Heart left ventricle (tissue), 16 donors: Measurements from ENCODE around the gene SCN4A. TPM values are rescaled to one million over a fixed set of nuclear protein-coding genes. Genes with fewer than 3 reads are reported as not detected.
"Not testable (repeated sequence)": the region's sequence is repeated elsewhere in the genome, so short reads cannot be mapped to it uniquely, and the experiment has no call there.

Source experiments
- ATAC-seq, 4 donors: fragments of 200-7000 bp; cut with Tn5 transposase; one replicate each; pipeline ENCODE4 v1.9.1; 2020 to 2022; ENCODE audit warnings: moderate library complexity in 4 of 4, mild to moderate bottlenecking in 3 of 4, moderate number of reproducible peaks in 1 of 4
- DNase-seq, 5 donors: peaks; one replicate each; pipeline ENCODE4 v3.0.0-alpha.2; 2020
- H3K27ac ChIP-seq, 12 donors: fragments of 200-600 bp; sonication (generic) in 4 of 12; one replicate each; pipeline versions ENCODE4 v1.5.0 to v1.8.0; 2016 to 2022; ENCODE audit warnings: mild to moderate bottlenecking in 2 of 12
- H3K27me3 ChIP-seq, 9 donors: fragments of 200-600 bp; sonication (generic) in 2 of 9; one replicate each; pipeline versions ENCODE4 v1.5.1 to v1.8.0; 2016 to 2022; ENCODE audit warnings: mild to moderate bottlenecking in 3 of 9
- H3K36me3 ChIP-seq, 9 donors: fragments of 200-600 bp; sonication (generic) in 2 of 9; one replicate each; pipeline versions ENCODE4 v1.5.0 to v1.8.0; 2018 to 2022; ENCODE audit warnings: mild to moderate bottlenecking in 2 of 9
- H3K4me1 ChIP-seq, 12 donors: fragments of 200-600 bp; sonication (generic) in 4 of 12; one replicate each; pipeline versions ENCODE4 v1.5.0 to v1.8.0; 2016 to 2022; ENCODE audit warnings: mild to moderate bottlenecking in 3 of 12
- H3K4me3 ChIP-seq, 12 donors: fragments of 200-600 bp; sonication (generic) in 4 of 12; one replicate each; pipeline versions ENCODE4 v1.5.0 to v1.8.0; 2017 to 2022; ENCODE audit warnings: mild to moderate bottlenecking in 9 of 12, moderate library complexity in 4 of 12
- H3K9me3 ChIP-seq, 12 donors: fragments of 200-600 bp; sonication (generic) in 4 of 12; one replicate each; pipeline versions ENCODE4 v1.5.0 to v1.8.0; 2016 to 2022; ENCODE audit warnings: mild to moderate bottlenecking in 1 of 12
- POLR2A ChIP-seq, 2 donors: fragments of 450-650 bp; IDR thresholded peaks; one replicate each; pipeline ENCODE4 v1.6.1; 2017; ENCODE audit warnings: antibody characterized with exemption in 2 of 2, mild to moderate bottlenecking in 2 of 2, moderate library complexity in 2 of 2
- WGBS, 4 donors: extraction: QIAGEN DNeasy Blood & Tissue Kit in 2 of 4; methylation state at CpG; one replicate each; pipeline versions ENCODE4 v1.1.5 to v1.1.7; 2013 to 2018; 5-methylcytosine and 5-hydroxymethylcytosine counted together
- intact Hi-C, 10 donors: fragments of 100-400 bp; cut with DNase I; formaldehyde crosslinking; loops; one replicate each; pipeline versions ENCODE4 v1.11.1 to v1.14.2; 2022
- long read RNA-seq, 3 donors: library from polyadenylated mRNA; unstranded; transcript quantifications; one replicate each; pipeline ENCODE4 v2.0.0, GENCODE V29; 2020 to 2021
- polyA plus RNA-seq, 2 donors: library from polyadenylated mRNA; stranded (reverse); fragments of 200-250 nt; gene quantifications; one replicate each; pipeline ENCODE4 v1.2.3, GENCODE V29; 2013
- total RNA-seq, 9 donors: library from RNA; depleted of rRNA in 2 of 9; stranded (reverse); fragments of >200 nt in 2 of 9; fragmentation: NEBNext Ultra II Directional in 3 of 9; extraction: Animal tissue kit (Norgen Biotek cat#: 25700) in 3 of 9; gene quantifications; one replicate each; pipeline versions ENCODE4 v1.1.0 to v1.2.4, GENCODE V29; 2016 to 2023
- TF ChIP-seq, protein P1 (sequence below), 12 donors: fragments of 200-600 bp; sonication (generic) in 4 of 12; IDR thresholded peaks; one replicate each; pipeline versions ENCODE4 v1.5.0 to v1.8.0; 2018 to 2022; ENCODE audit warnings: antibody characterized with exemption in 12 of 12, mild to moderate bottlenecking in 5 of 12
- donor health status: ischemic (EF 13 %, LVEDD 7.1; RV severe dilation, severe dysfunction).
- donor health status: healthy with polysubstance abuse.
- donor health status: DM: no; HTN: yes; CAD: no.
- donor health status: DM: no; HTN: no; CAD: no.
- donor health status: ischemic (EF 25% LVEDD 6.9; RV normal size, moderate dysfunction).
- donor health status: ischemic (EF 25% LVEDD 5.7; RV mildly dilated, moderate dysfunction).
- donor health status: healthy.
- donor health status: DM: yes; HTN: yes; CAD: no.
- donor health status: ischemic (EF 35%, LVEDD 5.7; RV mildly dilated, moderate dysfunction).
- donor health status: nonischemic (EF 11% LVEDD 7.7; RV severe dilation, severe dysfunction).
- donor health status: DM: yes; HTN: yes; CAD: no.
- donor health status: PGD.
- donor health status: ischemic (EF 29% LVEDD 5.4; RV normal size, mild dysfunction).
- donor health status: nonischemic (EF 23%, LVEDD 6.1; RV moderate dilation, normal function).

The SCN4A gene
- total RNA-seq (1 to 10 TPM in 4 of 9 donors, under 1 TPM in 5; 0.37 to 2.1 (median 0.67) TPM), polyA plus RNA-seq (1 to 10 TPM in 1 of 2 donors, under 1 TPM in 1; 0.33 to 1.8 TPM)
- long read RNA-seq, donor 1, partial matches to known transcripts = 1 of 2 reads
- long read RNA-seq, donor 1, other reads (novel, unspliced or antisense) = 1 of 2 reads
- long read RNA-seq, donor 2, partial matches to known transcripts = 1 of 1 reads
- long read RNA-seq, donor 2, other reads (novel, unspliced or antisense) = 0 of 1 reads
- long read RNA-seq, donor 3 = 0 reads

DNA sequence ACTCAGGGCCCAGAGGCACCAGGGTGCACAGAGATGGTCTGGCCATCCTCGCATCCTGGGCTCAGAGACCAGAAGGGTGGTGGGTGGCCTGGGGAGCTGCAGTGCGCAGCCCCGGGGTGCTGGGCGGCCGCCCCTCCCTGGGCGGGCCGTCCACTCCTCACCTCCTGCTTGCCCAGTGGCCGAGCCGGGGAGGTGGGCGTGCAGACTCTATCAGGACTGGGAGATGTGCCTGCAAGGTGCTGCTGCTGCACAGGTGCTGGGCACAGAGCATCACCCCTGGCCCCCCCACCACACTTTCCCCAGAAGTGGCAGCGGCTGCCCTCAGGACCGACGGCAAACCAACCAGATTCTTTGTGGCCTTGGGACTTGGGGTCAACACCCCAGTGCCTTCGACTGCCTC, at the start of gene SCN4A:
Gene SCN4A (minus strand): TSS at position 123 of the 400 bp plus-strand sequence. CDS start 77 bp downstream, at position 46.
- intact Hi-C loops = no loop called here
- no peaks in the 10 kb centered on the region for H3K36me3 ChIP-seq
- 94 to 98% (median 97%) methylated on average over 6 to 14 of the region's 14 CpGs for WGBS, 4 donors
- DNase-seq (no peak), ATAC-seq (no peak)
- no peak for TF ChIP-seq POLR2A (IDR thresholded peaks at IDR 0.05)
- TF ChIP-seq, protein P1, sequence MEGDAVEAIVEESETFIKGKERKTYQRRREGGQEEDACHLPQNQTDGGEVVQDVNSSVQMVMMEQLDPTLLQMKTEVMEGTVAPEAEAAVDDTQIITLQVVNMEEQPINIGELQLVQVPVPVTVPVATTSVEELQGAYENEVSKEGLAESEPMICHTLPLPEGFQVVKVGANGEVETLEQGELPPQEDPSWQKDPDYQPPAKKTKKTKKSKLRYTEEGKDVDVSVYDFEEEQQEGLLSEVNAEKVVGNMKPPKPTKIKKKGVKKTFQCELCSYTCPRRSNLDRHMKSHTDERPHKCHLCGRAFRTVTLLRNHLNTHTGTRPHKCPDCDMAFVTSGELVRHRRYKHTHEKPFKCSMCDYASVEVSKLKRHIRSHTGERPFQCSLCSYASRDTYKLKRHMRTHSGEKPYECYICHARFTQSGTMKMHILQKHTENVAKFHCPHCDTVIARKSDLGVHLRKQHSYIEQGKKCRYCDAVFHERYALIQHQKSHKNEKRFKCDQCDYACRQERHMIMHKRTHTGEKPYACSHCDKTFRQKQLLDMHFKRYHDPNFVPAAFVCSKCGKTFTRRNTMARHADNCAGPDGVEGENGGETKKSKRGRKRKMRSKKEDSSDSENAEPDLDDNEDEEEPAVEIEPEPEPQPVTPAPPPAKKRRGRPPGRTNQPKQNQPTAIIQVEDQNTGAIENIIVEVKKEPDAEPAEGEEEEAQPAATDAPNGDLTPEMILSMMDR (IDR thresholded peaks at IDR 0.05) = no peak
- H3K27me3 ChIP-seq = no peaks in the 10 kb centered on the region
- no peaks in the 10 kb centered on the region for H3K9me3 ChIP-seq
- no peak within 1 kb of the TSS for H3K4me3 ChIP-seq
- H3K4me1 ChIP-seq = peaks cover 0 to 20% (median 9%) of the 10 kb centered on the region in 12 donors
- no peak within 1 kb of the TSS for H3K27ac ChIP-seq

DNA sequence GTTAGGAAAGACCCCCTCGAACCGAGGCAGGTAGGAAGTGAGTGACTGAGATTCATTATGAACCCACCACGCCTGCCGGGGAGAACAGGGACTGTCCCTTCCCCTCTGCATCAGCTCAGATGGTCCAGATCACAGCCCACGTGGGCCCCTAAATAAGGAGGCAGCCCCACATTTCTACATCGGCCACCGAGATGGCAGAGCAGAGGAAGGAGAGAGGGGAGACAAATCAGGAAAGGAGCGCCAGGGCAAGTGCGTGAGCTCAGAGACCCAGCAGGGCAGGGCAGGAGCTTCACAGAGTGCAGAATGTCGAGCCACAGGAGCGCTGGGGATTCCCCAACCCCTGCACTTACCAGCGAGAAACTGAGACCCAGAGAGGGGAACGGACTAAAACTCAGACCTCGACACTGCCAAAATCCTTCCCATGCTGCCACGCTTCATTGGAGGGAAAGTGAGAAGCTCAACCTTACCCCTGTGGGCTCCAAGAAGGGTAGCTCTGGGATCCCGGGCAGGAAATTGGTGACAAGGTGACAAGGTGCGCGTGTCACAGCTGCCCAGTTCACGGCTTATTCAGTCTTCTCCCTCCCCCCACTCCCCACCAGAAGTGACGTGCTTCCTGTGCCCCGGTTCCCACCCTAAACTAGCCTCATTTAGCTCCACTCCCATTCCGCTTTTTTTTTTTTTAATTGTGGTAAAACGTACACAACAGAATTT, 47.5 kb upstream of the SCN4A start, which contains the start of gene ICAM2:
Gene ICAM2 (minus strand): TSS at position 578 of the 711 bp plus-strand sequence. CDS start 13,942 bp downstream, outside the sequence.
- DNase-seq = peak in 4 of 5 donors; percentile 73 to 83 (median 79)
- intact Hi-C loops = loop anchor here in 2 of 10 donors (2.0 to 10.0 kb wide), 2 partner anchors 13 to 255 kb away; no protein-coding TSS in a partner anchor
- H3K9me3 ChIP-seq = no peaks in the 10 kb centered on the region
- peak within 1 kb of the TSS; percentile 68 to 96 (median 86) for H3K27ac ChIP-seq
- TF ChIP-seq, protein P1 (IDR thresholded peaks at IDR 0.05) = peak in 1 of 12 donors; percentile 5
- peak in 1 of 2 donors; percentile 56 for TF ChIP-seq POLR2A (IDR thresholded peaks at IDR 0.05)
- WGBS, 4 donors = 18 to 20% (median 18%) methylated on average over 23 of the region's 23 CpGs
- peak within 1 kb of the TSS; percentile 25 to 71 (median 58) for H3K4me3 ChIP-seq
- no peaks in the 10 kb centered on the region for H3K27me3 ChIP-seq
- H3K36me3 ChIP-seq = no peaks in the 10 kb centered on the region
- H3K4me1 ChIP-seq = peaks cover 0 to 72% (median 10%) of the 10 kb centered on the region in 12 donors
- peak; percentile 86 to 95 (median 88) for ATAC-seq

DNA sequence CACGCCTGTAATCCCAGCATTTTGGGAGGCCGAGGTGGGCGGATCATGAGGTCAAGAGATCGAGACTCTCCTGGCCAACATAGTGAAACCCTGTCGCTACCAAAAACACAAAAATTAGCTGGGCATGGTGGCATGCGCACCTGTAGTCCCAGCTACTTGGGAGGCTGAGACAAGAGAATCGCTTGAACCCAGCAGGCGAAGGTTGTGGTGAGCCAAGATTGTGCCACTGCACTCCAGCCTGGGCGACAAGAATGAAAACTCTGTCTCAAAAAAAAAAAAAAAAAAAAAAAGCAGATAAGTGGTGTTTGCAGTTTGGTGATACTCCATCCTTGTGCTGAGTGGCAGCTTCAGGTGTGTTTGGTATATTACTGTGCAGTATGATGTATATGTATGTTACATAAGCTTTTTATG, 46.8 kb upstream of the SCN4A start:
- Histone ChIP-seq H3K4me3 (peak overlapping the region in 11 of 12 donors; percentile 41 to 71 (median 58)), H3K27ac (peak overlapping the region; percentile 68 to 96 (median 86)), H3K4me1 (peaks cover 0 to 72% (median 15%) of the 10 kb centered on the region in 12 donors)
- intact Hi-C loops, H3K36me3 ChIP-seq, H3K9me3 ChIP-seq, DNase-seq, ATAC-seq, H3K27me3 ChIP-seq: not testable (repeated sequence)
- WGBS, 4 donors = 70 to 81% (median 75%) methylated on average over 9 of the region's 9 CpGs

DNA sequence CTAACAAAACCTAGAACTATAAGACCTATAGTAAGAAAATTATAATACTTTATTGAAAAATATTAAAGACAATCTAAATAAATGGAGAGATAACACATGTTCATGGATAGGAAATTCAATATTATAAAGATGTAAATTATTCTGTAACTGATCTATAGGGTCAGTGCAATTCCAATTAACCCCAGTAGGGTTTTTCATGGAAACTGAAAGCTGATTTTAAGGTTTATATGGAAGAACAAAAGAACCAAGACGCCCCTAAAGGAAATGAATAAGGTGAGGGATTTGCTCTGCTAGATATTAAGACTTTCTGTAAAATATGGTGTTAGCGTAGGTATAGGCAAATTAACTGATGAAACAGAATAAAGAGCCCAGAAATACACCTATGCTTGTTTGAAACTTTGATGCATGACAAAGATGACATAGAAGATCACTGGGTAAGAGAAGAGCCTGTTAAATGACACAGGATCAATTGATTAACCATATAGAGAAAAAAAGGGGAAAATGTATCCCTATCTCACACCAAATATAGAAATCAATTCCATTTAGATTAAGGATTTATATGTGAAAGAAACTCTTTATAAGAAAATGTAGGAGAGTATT, 44.8 kb upstream of the SCN4A start:
- TF ChIP-seq, protein P1 (IDR thresholded peaks at IDR 0.05) = peak in 7 of 12 donors; percentile 12 to 40 (median 23)
- no peak for TF ChIP-seq POLR2A (IDR thresholded peaks at IDR 0.05)
- no peaks in the 10 kb centered on the region for H3K36me3 ChIP-seq
- intact Hi-C loops = no loop called here
- WGBS, 4 donors = 79 to 81% (median 79%) methylated on average over 2 of the region's 2 CpGs
- no peaks in the 10 kb centered on the region for H3K27me3 ChIP-seq
- H3K9me3 ChIP-seq = no peaks in the 10 kb centered on the region
- H3K4me3 ChIP-seq = peak overlapping the region in 7 of 12 donors; percentile 3 to 69 (median 48)
- H3K27ac ChIP-seq = peak overlapping the region in 9 of 12 donors; percentile 35 to 94 (median 86)
- DNase-seq = no peak
- H3K4me1 ChIP-seq = peaks cover 0 to 70% (median 15%) of the 10 kb centered on the region in 12 donors
- ATAC-seq = no peak
